ENCODE results near the gene TOR1B. TPM values are rescaled to one million over a fixed set of nuclear protein-coding genes. Genes with fewer than 3 reads are reported as not detected.
"Not testable (repeated sequence)": the region's sequence is repeated elsewhere in the genome, so short reads cannot be mapped to it uniquely, and the experiment has no call there.

Gene TOR1B
- total and polyA plus RNA-seq, 2 donors from 2014 or later = 10.1 to 21.4 TPM

- FAIRE-seq (no peak), DNase-seq (no peak)
- Histone ChIP-seq H3K27ac (ENCODE audit: low read depth in 2 of 2, low read length in 2 of 2) (no peak overlapping the region), H3K4me3 (ENCODE audit: low read length in 3 of 3) (no peak overlapping the region), H3K9me3 (ENCODE audit: control insufficient read depth in 2 of 3, insufficient read depth in 1 of 3, low read length in 3 of 3) (no peaks in the 10 kb centered on the region), H3K36me3 (ENCODE audit: control insufficient read depth in 2 of 3, insufficient read depth in 3 of 3, low read length in 3 of 3) (no peaks in the 10 kb centered on the region), H3K4me1 (ENCODE audit: control insufficient read depth in 2 of 3, insufficient read depth in 2 of 3, low read depth in 1 of 3, low read length in 3 of 3) (peaks cover 0 to 2% (median 0%) of the 10 kb centered on the region in 3 donors), H3K9ac (ENCODE audit: low read length in 3 of 3) (no peak overlapping the region), H3K27me3 (ENCODE audit: control insufficient read depth, insufficient read depth, low read length) (no peaks in the 10 kb centered on the region)
- TF ChIP-seq CTCF (IDR thresholded peaks at IDR 0.05; ENCODE audit: borderline replicate concordance, extremely low read depth, insufficient read depth) = no peak
- intact Hi-C loops (cut with DNase I) = no loop called here
Observed at GRCh38 chr9:129774791-129775447, 28.1 kb upstream of the TOR1B start.

GRCh38 chr9:129775448-129775798, 27.6 kb upstream of the TOR1B start:
- peaks cover 0 to 2% (median 0%) of the 10 kb centered on the region in 3 donors for H3K4me1 ChIP-seq (ENCODE audit: control insufficient read depth in 2 of 3, insufficient read depth in 2 of 3, low read depth in 1 of 3, low read length in 3 of 3)
- no peak for FAIRE-seq
- H3K27ac ChIP-seq (ENCODE audit: low read depth in 2 of 2, low read length in 2 of 2) = no peak overlapping the region
- no peaks in the 10 kb centered on the region for H3K27me3 ChIP-seq (ENCODE audit: control insufficient read depth, insufficient read depth, low read length)
- intact Hi-C loops (cut with DNase I) = no loop called here
- H3K4me3 ChIP-seq (ENCODE audit: low read length in 3 of 3) = no peak overlapping the region
- DNase-seq = no peak
- no peak overlapping the region for H3K9ac ChIP-seq (ENCODE audit: low read length in 3 of 3)
- H3K9me3 ChIP-seq (ENCODE audit: control insufficient read depth in 2 of 3, insufficient read depth in 1 of 3, low read length in 3 of 3) = no peaks in the 10 kb centered on the region
- TF ChIP-seq CTCF (IDR thresholded peaks at IDR 0.05; ENCODE audit: borderline replicate concordance, extremely low read depth, insufficient read depth) = no peak
- H3K36me3 ChIP-seq (ENCODE audit: control insufficient read depth in 2 of 3, insufficient read depth in 3 of 3, low read length in 3 of 3) = no peaks in the 10 kb centered on the region

- H3K4me3 ChIP-seq (ENCODE audit: low read length in 3 of 3); intact Hi-C loops (cut with DNase I); H3K27me3 ChIP-seq (ENCODE audit: control insufficient read depth, insufficient read depth, low read length); H3K9ac ChIP-seq (ENCODE audit: low read length in 3 of 3); H3K9me3 ChIP-seq (ENCODE audit: control insufficient read depth in 2 of 3, insufficient read depth in 1 of 3, low read length in 3 of 3); H3K27ac ChIP-seq (ENCODE audit: low read depth in 2 of 2, low read length in 2 of 2); DNase-seq; H3K4me1 ChIP-seq (ENCODE audit: control insufficient read depth in 2 of 3, insufficient read depth in 2 of 3, low read depth in 1 of 3, low read length in 3 of 3); H3K36me3 ChIP-seq (ENCODE audit: control insufficient read depth in 2 of 3, insufficient read depth in 3 of 3, low read length in 3 of 3); FAIRE-seq: not testable (repeated sequence)
Observed at GRCh38 chr9:129776096-129776495, 26.9 kb upstream of the TOR1B start.

GRCh38 chr9:129776566-129776937, 26.4 kb upstream of the TOR1B start:
- no peak overlapping the region for H3K4me3 ChIP-seq (ENCODE audit: low read length in 3 of 3)
- H3K27ac ChIP-seq (ENCODE audit: low read depth in 2 of 2, low read length in 2 of 2) = peak overlapping the region; percentile 14 to 32
- FAIRE-seq (no peak), DNase-seq (peak in 1 of 5 donors; percentile 83)
- H3K9me3 ChIP-seq (ENCODE audit: control insufficient read depth in 2 of 3, insufficient read depth in 1 of 3, low read length in 3 of 3) = no peaks in the 10 kb centered on the region
- intact Hi-C loops (cut with DNase I) = no loop called here
- no peaks in the 10 kb centered on the region for H3K27me3 ChIP-seq (ENCODE audit: control insufficient read depth, insufficient read depth, low read length)
- TF ChIP-seq CTCF (IDR thresholded peaks at IDR 0.05; ENCODE audit: borderline replicate concordance, extremely low read depth, insufficient read depth) = no peak
- no peak overlapping the region for H3K9ac ChIP-seq (ENCODE audit: low read length in 3 of 3)
- H3K4me1 ChIP-seq (ENCODE audit: control insufficient read depth in 2 of 3, insufficient read depth in 2 of 3, low read depth in 1 of 3, low read length in 3 of 3) = peaks cover 0 to 2% (median 0%) of the 10 kb centered on the region in 3 donors
- no peaks in the 10 kb centered on the region for H3K36me3 ChIP-seq (ENCODE audit: control insufficient read depth in 2 of 3, insufficient read depth in 3 of 3, low read length in 3 of 3)

All from kidney (tissue), 14 donors.